Measurements from ENCODE around the gene PEA15.

PEA15 gene

GRCh38 chr1:160210561-160210960 lies 5.4 kb downstream of the PEA15 start:
- no peaks in the 10 kb centered on the region for H3K9me3 ChIP-seq (ENCODE audit: low read length)
- H3K4me1 ChIP-seq (ENCODE audit: insufficient read depth, low read length, severe bottlenecking) = peaks cover 11% of the 10 kb centered on the region
- TF ChIP-seq EZH2 (IDR thresholded peaks at IDR 0.05; ENCODE audit: borderline replicate concordance, low read length) (no peak), CTCF (IDR thresholded peaks at IDR 0.05; ENCODE audit: low read length) (no peak)
- H3K27me3 ChIP-seq (ENCODE audit: insufficient read depth, low read length) = no peaks in the 10 kb centered on the region
- H3F3A ChIP-seq (ENCODE audit: insufficient read depth, low read length) = no peaks in the 10 kb centered on the region
- no peak overlapping the region for H3K4me3 ChIP-seq (ENCODE audit: low read depth, low read length, poor library complexity, severe bottlenecking)
- H3K9ac ChIP-seq (ENCODE audit: low read length) = no peak overlapping the region
- H3K36me3 ChIP-seq (ENCODE audit: insufficient read depth, low read length) = peaks cover 69% of the 10 kb centered on the region
- H2AFZ ChIP-seq (ENCODE audit: low read length) = no peak overlapping the region
- no peaks in the 10 kb centered on the region for H3K79me2 ChIP-seq (ENCODE audit: insufficient read depth, low read length)
- no peak overlapping the region for H3K4me2 ChIP-seq (ENCODE audit: low read length)
- H4K20me1 ChIP-seq (ENCODE audit: insufficient read depth, low read length) = no peaks in the 10 kb centered on the region
- no peak overlapping the region for H3K27ac ChIP-seq (ENCODE audit: low read depth, low read length, poor library complexity, severe bottlenecking)
- no peaks in the 10 kb centered on the region for H3K9me2 ChIP-seq (ENCODE audit: low read depth, low read length)

- Histone ChIP-seq H3K4me2 (ENCODE audit: low read length) (no peak overlapping the region), H3F3A (ENCODE audit: insufficient read depth, low read length) (no peaks in the 10 kb centered on the region), H2AFZ (ENCODE audit: low read length) (no peak overlapping the region), H3K79me2 (ENCODE audit: insufficient read depth, low read length) (no peaks in the 10 kb centered on the region), H3K4me1 (ENCODE audit: insufficient read depth, low read length, severe bottlenecking) (peaks cover 7% of the 10 kb centered on the region), H3K27ac (ENCODE audit: low read depth, low read length, poor library complexity, severe bottlenecking) (no peak overlapping the region), H3K9me2 (ENCODE audit: low read depth, low read length) (no peaks in the 10 kb centered on the region), H4K20me1 (ENCODE audit: insufficient read depth, low read length) (no peaks in the 10 kb centered on the region), H3K27me3 (ENCODE audit: insufficient read depth, low read length) (no peaks in the 10 kb centered on the region), H3K36me3 (ENCODE audit: insufficient read depth, low read length) (peaks cover 76% of the 10 kb centered on the region), H3K9me3 (ENCODE audit: low read length) (no peaks in the 10 kb centered on the region), H3K9ac (ENCODE audit: low read length) (no peak overlapping the region), H3K4me3 (ENCODE audit: low read depth, low read length, poor library complexity, severe bottlenecking) (no peak overlapping the region)
- TF ChIP-seq CTCF (IDR thresholded peaks at IDR 0.05; ENCODE audit: low read length) (no peak), EZH2 (IDR thresholded peaks at IDR 0.05; ENCODE audit: borderline replicate concordance, low read length) (no peak)
Measured at GRCh38 chr1:160211046-160211790, 6.0 kb downstream of the PEA15 start.

GRCh38 chr1:160214481-160215140 lies 9.4 kb downstream of the PEA15 start:
- no peaks in the 10 kb centered on the region for H3K79me2 ChIP-seq (ENCODE audit: insufficient read depth, low read length)
- H3K27me3 ChIP-seq (ENCODE audit: insufficient read depth, low read length) = no peaks in the 10 kb centered on the region
- no peak overlapping the region for H2AFZ ChIP-seq (ENCODE audit: low read length)
- no peaks in the 10 kb centered on the region for H3K4me1 ChIP-seq (ENCODE audit: insufficient read depth, low read length, severe bottlenecking)
- H3K4me3 ChIP-seq (ENCODE audit: low read depth, low read length, poor library complexity, severe bottlenecking) = no peak overlapping the region
- H3K4me2 ChIP-seq (ENCODE audit: low read length) = no peak overlapping the region
- no peaks in the 10 kb centered on the region for H3K9me2 ChIP-seq (ENCODE audit: low read depth, low read length)
- TF ChIP-seq EZH2 (IDR thresholded peaks at IDR 0.05; ENCODE audit: borderline replicate concordance, low read length) (no peak), CTCF (IDR thresholded peaks at IDR 0.05; ENCODE audit: low read length) (no peak)
- H3K9ac ChIP-seq (ENCODE audit: low read length) = no peak overlapping the region
- no peaks in the 10 kb centered on the region for H3K9me3 ChIP-seq (ENCODE audit: low read length)
- no peaks in the 10 kb centered on the region for H3F3A ChIP-seq (ENCODE audit: insufficient read depth, low read length)
- no peaks in the 10 kb centered on the region for H4K20me1 ChIP-seq (ENCODE audit: insufficient read depth, low read length)
- H3K36me3 ChIP-seq (ENCODE audit: insufficient read depth, low read length) = peaks cover 97% of the 10 kb centered on the region
- H3K27ac ChIP-seq (ENCODE audit: low read depth, low read length, poor library complexity, severe bottlenecking) = no peak overlapping the region

Data from OCI-LY1 (cell line).